Dedifferentiated amniotic fluid mesenchymal stem cell (primary cell): Measurements from ENCODE around the gene ACR.

ENCODE experiments used
- DNase-seq: peaks from one replicate; pipeline ENCODE4 v3.0.0-alpha.2; 2016; ENCODE audit errors: extremely low spot score

The ACR gene

DNA sequence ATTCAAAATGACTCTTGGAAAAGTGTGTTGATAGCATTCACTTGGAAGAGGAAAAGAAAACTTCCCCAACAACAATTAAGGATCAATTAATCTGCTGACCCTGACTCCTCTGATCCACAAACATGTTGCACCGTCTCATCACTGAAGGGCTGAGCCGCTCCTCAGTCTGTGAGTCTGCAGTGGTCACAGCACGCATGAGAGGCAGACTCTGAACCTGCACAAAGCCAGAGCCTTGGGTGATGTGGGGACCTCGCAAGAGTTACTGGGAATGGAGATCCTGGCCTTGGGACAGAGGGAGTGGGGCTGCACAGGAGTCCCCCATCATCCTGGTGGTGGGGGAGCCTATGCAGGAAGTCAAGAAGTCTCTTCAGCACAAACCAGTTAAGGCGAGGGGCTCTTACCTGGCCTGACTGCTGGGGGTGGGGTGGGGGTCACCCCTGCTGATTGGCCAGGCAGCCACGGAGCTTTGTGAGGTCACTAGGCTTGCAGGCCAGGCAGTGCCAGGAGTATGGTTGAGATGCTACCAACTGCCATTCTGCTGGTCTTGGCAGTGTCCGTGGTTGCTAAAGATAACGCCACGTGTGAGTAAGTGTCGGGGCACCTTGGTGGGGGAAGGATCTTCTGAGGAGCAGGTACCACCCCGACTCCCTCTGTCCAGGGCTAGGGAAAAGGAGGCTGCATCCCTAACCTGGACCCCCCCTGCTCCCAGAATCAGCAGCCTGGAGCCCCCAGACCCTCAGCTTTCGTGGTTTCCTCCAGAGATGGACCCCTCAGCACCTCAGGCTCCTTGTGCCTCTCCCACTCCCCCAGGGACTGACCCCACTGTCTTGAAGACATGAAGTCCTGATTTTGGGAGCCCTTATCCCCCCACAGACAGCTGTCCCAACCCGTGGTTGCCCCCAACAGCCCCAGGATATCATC is at the start of gene ACR:
TSS of gene ACR (plus strand) at position 477 of the 921 bp plus-strand sequence. CDS start at position 509, 32 bp downstream.
- no peak for DNase-seq

- no peak for DNase-seq
Measured at GRCh38 chr22:50688448-50688847, 49.6 kb upstream of the ACR start.

DNA sequence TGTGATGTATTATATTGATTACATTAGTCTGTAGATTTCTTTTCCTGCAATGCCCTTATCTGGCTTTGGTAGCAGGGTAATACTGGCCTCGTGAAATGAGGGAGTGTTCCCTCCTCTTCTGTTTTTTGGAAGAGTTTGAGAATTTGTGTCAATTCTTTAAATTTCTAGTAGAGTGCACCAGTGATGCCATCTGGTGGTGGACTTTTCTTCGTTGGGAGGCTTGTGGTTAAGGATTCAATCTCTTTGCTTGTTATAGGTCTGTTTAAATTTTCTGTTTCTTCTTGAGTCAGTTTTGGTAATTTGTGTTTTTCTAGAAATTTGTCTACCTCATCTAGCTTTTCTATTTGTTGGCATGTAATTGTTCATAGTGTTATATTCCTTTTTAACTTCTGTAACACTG is 46.5 kb upstream of the ACR start:
- DNase-seq = peak; percentile 16

DNA sequence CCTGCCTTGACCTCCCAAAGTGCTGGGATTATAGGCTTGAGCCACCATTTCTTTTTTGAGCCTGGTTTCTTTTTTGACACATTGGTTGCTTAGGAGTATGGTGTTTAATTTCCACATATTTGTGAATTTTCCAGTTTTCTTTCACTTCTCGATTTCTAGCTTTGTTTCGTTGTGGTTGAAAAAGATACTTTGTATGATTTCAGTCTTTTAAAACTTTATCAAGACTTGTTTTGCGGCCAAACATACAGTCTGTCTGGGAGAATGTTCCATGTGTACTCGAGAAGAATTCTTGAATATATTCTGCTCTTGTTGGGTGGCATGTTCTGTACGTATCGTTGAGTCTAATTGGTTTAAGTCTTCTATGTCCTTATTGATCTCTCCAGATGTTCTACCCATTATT is 44.5 kb upstream of the ACR start:
- DNase-seq = no peak

DNA sequence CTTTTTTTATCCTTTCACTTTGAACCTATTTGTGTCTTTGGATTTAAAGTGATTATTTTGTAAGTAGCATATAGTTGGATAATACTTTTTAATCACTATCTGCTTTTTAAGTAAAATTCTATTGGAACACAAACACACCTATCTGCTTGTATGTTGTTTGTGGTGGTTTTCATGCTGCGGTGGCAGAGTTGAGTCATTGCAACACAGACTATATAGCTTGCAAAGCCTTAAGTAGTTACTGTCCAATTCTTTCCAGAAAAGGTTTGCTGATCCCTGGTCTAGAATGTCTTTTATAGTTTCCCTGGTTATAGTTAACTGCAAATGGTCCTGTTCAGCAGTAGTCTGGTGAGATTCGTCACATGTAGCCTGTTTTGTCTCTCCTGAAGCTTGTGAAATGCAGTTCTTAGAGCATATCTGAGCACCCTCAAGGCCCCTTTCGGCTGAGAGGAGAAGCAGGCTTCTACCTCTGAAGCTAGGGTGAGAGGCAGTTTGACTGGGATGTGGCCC is 43.9 kb upstream of the ACR start:
- DNase-seq = no peak

GRCh38 chr22:50694766-50695420 is 43.1 kb upstream of the ACR start:
- no peak for DNase-seq

DNA sequence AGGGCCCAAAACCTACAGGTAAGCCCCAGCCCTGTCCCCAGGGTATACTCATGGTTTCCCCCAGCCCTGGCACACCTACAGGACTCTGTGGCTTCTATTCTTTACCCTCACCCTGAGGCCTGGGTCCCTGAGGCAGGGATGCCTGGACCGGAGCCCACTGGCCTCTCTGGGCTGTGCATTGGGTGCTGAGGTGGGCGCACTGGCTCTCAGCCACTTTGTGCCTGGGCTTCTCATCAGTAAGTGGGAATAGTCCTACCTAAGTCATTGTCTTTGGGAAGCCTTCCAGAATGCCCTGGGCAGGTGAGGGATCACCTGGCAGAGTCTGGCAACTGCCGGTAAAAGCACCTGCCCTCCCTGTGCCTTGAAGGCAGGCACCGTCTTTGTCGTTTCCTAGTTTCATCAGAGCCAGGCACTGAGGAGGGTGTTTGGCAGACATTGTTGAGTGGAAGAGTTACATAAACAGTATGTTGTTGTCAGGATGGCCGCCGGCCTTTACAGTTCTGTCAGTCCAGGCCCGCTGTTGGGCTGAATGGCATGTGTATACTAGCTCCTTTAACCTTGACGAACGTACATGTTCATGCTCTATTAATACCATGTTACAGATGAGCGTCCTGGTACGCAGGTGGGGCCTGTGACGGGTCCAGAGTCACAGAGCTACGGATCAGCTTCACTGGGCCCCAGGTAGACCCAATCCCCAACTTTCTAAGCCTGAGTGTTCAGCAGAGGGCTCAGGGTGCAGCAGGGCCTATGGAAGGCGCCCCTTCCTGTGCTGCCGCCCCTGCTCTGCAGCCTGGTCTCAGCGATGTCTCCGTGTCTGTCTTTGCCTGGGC is 42.4 kb upstream of the ACR start:
- no peak for DNase-seq

- DNase-seq = no peak
Measured at GRCh38 chr22:50696251-50696798, 41.7 kb upstream of the ACR start.

GRCh38 chr22:50696799-50697561 is 41.0 kb upstream of the ACR start:
- DNase-seq = no peak

GRCh38 chr22:50697667-50698506 is 40.1 kb upstream of the ACR start:
- DNase-seq = no peak

- no peak for DNase-seq
Measured at GRCh38 chr22:50698546-50698945, 39.5 kb upstream of the ACR start.

DNA sequence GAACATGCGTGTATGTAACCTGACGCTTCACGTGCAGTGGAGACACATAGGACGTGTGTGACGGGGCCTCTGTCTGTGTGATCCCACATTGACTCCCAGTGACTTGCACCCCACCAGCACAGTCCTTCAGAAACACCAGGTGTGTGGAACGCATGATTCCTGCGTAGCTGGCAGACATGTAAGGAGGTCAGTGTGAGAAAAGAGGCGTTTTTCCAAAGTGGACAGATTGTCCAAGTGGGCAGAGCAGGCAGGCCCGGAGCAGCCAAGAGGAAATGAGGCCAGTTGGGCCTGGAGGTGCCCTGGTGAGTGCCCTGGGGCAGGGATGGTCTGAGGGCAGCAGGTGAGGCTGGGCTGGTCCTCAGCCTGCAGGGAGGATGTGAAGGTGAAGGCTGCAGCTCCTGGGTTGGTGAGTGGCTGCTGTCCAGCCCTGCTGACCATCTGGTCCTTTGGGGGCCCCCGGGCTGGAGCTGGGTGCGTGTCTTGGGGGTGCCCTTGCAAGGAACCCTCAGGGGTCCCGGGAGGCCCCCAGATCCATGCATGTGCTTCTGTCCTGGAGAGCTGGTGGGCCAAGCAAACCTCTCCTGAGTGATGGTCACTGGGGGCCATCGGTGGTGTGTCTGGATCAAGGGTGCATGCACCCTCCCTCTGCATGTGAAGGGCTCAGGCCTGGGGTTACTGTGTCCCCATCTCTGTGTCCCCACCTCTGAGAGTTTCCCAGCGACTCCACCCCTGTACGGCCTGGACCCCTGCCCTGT is 38.8 kb upstream of the ACR start:
- no peak for DNase-seq

DNA sequence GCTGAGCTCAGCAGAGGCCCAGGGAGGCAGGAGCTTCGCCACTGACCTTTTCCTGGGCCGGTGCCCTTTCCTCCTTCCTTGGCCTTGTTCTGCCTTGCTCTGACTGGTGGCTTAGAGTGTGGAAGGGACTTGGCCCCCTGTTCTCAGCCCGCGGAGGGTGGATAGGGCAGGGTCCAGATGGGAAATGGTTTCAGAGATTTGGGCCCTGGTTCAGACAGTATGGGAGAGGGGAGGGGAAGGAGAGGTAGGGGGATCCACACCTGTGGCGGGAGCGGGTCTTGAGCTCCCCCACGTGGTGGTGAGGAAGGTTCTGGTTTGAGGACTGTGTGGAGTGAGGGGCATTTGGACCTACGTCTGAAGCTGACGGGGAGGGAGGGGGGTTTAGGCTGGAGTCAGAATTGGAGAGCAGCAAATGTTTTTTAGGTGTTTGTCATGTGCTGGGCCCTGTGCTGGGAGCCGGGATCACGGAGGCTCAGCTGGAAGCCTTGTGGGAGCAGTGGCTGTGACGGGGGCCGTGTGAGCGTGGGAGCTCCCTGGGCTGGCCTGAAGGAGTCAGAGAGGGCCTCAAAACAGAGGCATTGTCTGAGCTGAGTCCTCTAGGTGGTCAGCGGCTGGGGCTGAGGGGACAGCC is 38.1 kb upstream of the ACR start:
- no peak for DNase-seq

- DNase-seq = no peak
Measured at GRCh38 chr22:50700387-50701075, 37.5 kb upstream of the ACR start.

GRCh38 chr22:50701076-50701419 is 37.0 kb upstream of the ACR start:
- no peak for DNase-seq

GRCh38 chr22:50701428-50702154 is 36.4 kb upstream of the ACR start:
- no peak for DNase-seq

GRCh38 chr22:50702261-50702671 is 35.7 kb upstream of the ACR start:
- no peak for DNase-seq
